ENCODE measurements around the gene EIF1AX. TPM values are rescaled to one million over a fixed set of nuclear protein-coding genes. Genes with fewer than 3 reads are reported as not detected.

EIF1AX gene
- total and polyA plus RNA-seq, 9 of the 15 experiments (the other 6 are each of a cell fraction or from before 2014, with no cell fraction given): 54.2 to 178 (median 73.5) TPM

GRCh38 chrX:20141281-20142220 is at the start of gene EIF1AX (continued):
- TF ChIP-seq ZNF79 (CRISPR knock-in tag; IDR thresholded peaks at IDR 0.05; ENCODE audit: low read depth) (no peak), ZNF609 (CRISPR knock-in tag; IDR thresholded peaks at IDR 0.05; ENCODE audit: borderline replicate concordance) (no peak), NKRF (IDR thresholded peaks at IDR 0.05; ENCODE audit: borderline replicate concordance) (peak; percentile 56; the same call in 1 of the 2 replicates), CGGBP1 (CRISPR knock-in tag; IDR thresholded peaks at IDR 0.05) (no peak), KLF16 (IDR thresholded peaks at IDR 0.05) (peak; percentile 53; the same call in 1 of the 2 replicates), ZNF518B (CRISPR knock-in tag; IDR thresholded peaks at IDR 0.05) (no peak), TOE1 (IDR thresholded peaks at IDR 0.05; ENCODE audit: borderline replicate concordance) (no peak), TOE1 (CRISPR knock-in tag; IDR thresholded peaks at IDR 0.05; ENCODE audit: borderline replicate concordance, low read depth) (no peak)
